T-cell (primary cell): ENCODE results near the gene KCTD8. TPM values are rescaled to one million over a fixed set of nuclear protein-coding genes. Genes with fewer than 3 reads are reported as not detected.

Experiments used
- ATAC-seq, 4 experiments: fragments of 200-7000 bp in 3 of 4; fragments of 150-1000 bp in 1 of 4; cut with Tn5 transposase; replicated peaks in 1 of 4; 1 replicate in 3 of 4; 2 replicates in 1 of 4; pipeline ENCODE4 v1.10.0; 2021; ENCODE audit warnings: moderate library complexity in 3 of 4, mild to moderate bottlenecking in 2 of 4, moderate number of reproducible peaks in 1 of 4
- CTCF ChIA-PET, 2 donors: fragments of 300-600 bp; sonication (Branson Sonifier 250); formaldehyde crosslinking; loops; one replicate each; lab custom pipeline; 2022; ENCODE audit warnings: antibody characterized with exemption in 2 of 2; lab: Charles Lee
- POLR2A ChIA-PET, 2 donors: fragments of 300-600 bp; sonication (Branson Sonifier 250); formaldehyde crosslinking; loops; one replicate each; lab custom pipeline; 2022; ENCODE audit warnings: antibody characterized with exemption in 2 of 2; lab: Charles Lee
- DNase-seq, 35 experiments: peaks; one replicate each; pipeline versions ENCODE4 v3.0.0 to v3.0.0-alpha.2; 2013 to 2023
- H3K27ac ChIP-seq: one replicate; pipeline ENCODE4 v1.5.1; 2013; ENCODE audit warnings: low read length
- H3K27me3 ChIP-seq, 2 experiments: replicated peaks in 1 of 2; 1 replicate in 1 of 2; 2 replicates in 1 of 2; pipeline versions ENCODE4 v1.6.1 to v1.7.0; 2013; ENCODE audit warnings: low read length in 1 of 2, mixed read lengths in 1 of 2; ENCODE audit not compliant: control insufficient read depth in 2 of 2, insufficient read depth in 2 of 2; ENCODE audit errors: extremely low read depth in 1 of 2
- H3K36me3 ChIP-seq, 2 donors: 1 replicate in 1 of 2; 2 replicates in 1 of 2; pipeline versions ENCODE4 v1.6.1 to v1.7.0; 2013; ENCODE audit warnings: low read length in 1 of 2; ENCODE audit not compliant: control insufficient read depth in 2 of 2, insufficient read depth in 1 of 2; ENCODE audit errors: extremely low read depth in 1 of 2
- H3K4me1 ChIP-seq, 2 experiments: 1 replicate in 1 of 2; 2 replicates in 1 of 2; pipeline versions ENCODE4 v1.6.1 to v1.7.0; 2013; ENCODE audit warnings: low read length in 2 of 2, mixed read lengths in 1 of 2; ENCODE audit not compliant: insufficient read depth in 2 of 2, control insufficient read depth in 1 of 2; ENCODE audit errors: extremely low read depth in 1 of 2
- H3K4me3 ChIP-seq, 2 donors: 1 replicate in 1 of 2; 2 replicates in 1 of 2; pipeline versions ENCODE4 v1.5.1 to v1.7.0; 2013; ENCODE audit warnings: mild to moderate bottlenecking in 2 of 2, low read length in 1 of 2, moderate library complexity in 1 of 2; ENCODE audit not compliant: control insufficient read depth in 1 of 2; ENCODE audit errors: extremely low read depth in 1 of 2
- H3K9me3 ChIP-seq: 2 replicates; pipeline ENCODE4 v1.7.0; 2013
- H3K27ac Mint-ChIP-seq, 2 donors: one replicate each; pipeline ENCODE4 v1.8.0; 2020 to 2021; ENCODE audit warnings: mild to moderate bottlenecking in 2 of 2, mixed read lengths in 2 of 2
- H3K27me3 Mint-ChIP-seq, 2 donors: one replicate each; pipeline ENCODE4 v1.8.0; 2021 to 2022; ENCODE audit warnings: mixed read lengths in 2 of 2
- H3K36me3 Mint-ChIP-seq: one replicate; pipeline ENCODE4 v1.8.0; 2021; ENCODE audit warnings: mixed read lengths
- H3K4me1 Mint-ChIP-seq, 3 donors: one replicate each; pipeline ENCODE4 v1.8.0; 2020 to 2022; ENCODE audit warnings: mixed read lengths in 3 of 3, mild to moderate bottlenecking in 1 of 3
- H3K4me3 Mint-ChIP-seq, 3 donors: one replicate each; pipeline ENCODE4 v1.8.0; 2020 to 2022; ENCODE audit warnings: mild to moderate bottlenecking in 3 of 3, mixed read lengths in 3 of 3, moderate library complexity in 3 of 3
- H3K9me3 Mint-ChIP-seq, 3 donors: one replicate each; pipeline ENCODE4 v1.8.0; 2020 to 2022; ENCODE audit warnings: mixed read lengths in 3 of 3
- WGBS: methylation state at CpG from one replicate; pipeline ENCODE4 v1.1.5; 2013; ENCODE audit warnings: missing lambda C conversion rate; ENCODE audit not compliant: insufficient coverage; 5-methylcytosine and 5-hydroxymethylcytosine counted together
- total RNA-seq, 35 experiments: library from RNA in 6 of 35; stranded (reverse) in 6 of 35; fragments of 120-200 nt in 1 of 35; gene quantifications; one replicate each; pipeline versions ENCODE4 v1.2.1 to v1.2.4 and lab custom pipeline; 2013 to 2026

The KCTD8 gene
- total RNA-seq, 5 donors from 2014 or later (not counting 1 experiment from before 2014, with no cell fraction given): not detected

DNA sequence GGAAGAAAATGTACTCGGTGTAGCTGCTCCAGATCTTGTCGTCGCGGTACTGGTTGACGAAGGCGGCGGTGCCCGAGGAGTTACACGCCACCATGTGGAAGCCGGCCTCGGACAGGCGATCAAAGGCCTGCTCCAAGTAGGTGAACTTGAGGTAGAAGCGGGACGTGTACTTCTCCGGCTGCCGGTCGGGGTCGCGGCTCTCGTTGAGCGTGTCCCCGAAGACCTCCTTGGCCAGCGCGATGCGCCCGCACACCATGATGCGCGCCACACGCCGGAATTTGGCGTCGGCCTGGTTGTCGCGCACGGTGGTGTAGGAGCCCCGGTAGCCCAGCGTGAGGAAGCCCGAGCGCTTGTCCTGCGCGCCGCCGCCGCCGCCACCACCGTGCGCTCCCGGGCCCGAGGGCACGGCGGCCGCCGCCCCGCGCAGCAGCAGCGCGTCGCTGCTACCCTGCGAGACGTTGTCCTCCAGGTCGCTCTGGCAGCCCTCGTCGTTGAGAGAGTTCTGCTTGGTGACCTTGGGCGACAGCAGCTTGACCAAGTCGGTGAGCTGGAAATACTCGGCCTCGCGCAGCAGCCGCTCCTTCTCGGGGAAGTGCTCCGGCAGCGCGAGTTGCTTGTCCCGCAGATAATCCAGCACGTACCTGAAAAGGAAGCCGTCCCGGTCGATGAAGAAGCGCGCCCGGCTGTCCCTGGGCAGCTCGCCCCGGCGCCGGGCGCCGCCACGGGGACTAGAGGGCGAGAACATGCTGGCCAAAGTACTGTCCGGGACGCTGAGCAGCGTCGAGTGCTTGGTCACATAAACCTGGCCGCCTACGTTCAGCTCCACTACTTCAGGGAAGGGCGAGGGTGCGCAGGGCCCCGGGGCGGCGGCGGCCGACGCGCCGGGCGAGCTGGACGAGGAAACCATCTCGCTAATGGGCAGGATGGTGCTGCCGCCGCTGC lies 775 bp downstream of the KCTD8 start:
- ChIA-PET CTCF (no interaction called here), POLR2A (no interaction called here)
- WGBS: 6% methylated on average over 110 of the region's 110 CpGs
- peak in 1 of 4 experiments; percentile 17 for ATAC-seq
- no peak overlapping the region for H3K27ac Mint-ChIP-seq
- peaks cover 10 to 24% of the 10 kb centered on the region in 2 experiments for H3K27me3 ChIP-seq
- no peaks in the 10 kb centered on the region for H3K36me3 ChIP-seq
- H3K27ac ChIP-seq: no peak overlapping the region
- H3K4me3 ChIP-seq: peak overlapping the region in 1 of 2 donors; percentile 57
- H3K9me3 ChIP-seq: no peaks in the 10 kb centered on the region
- H3K4me1 ChIP-seq: peaks cover 0 to 17% of the 10 kb centered on the region in 2 experiments
- no peaks in the 10 kb centered on the region for H3K9me3 Mint-ChIP-seq
- H3K36me3 Mint-ChIP-seq: no peaks in the 10 kb centered on the region
- peaks cover 37 to 49% of the 10 kb centered on the region in 2 donors for H3K27me3 Mint-ChIP-seq
- peaks cover 13 to 15% (median 14%) of the 10 kb centered on the region in 3 donors for H3K4me1 Mint-ChIP-seq
- H3K4me3 Mint-ChIP-seq: peak overlapping the region in 1 of 3 donors; percentile 80
- no peak for DNase-seq

DNA sequence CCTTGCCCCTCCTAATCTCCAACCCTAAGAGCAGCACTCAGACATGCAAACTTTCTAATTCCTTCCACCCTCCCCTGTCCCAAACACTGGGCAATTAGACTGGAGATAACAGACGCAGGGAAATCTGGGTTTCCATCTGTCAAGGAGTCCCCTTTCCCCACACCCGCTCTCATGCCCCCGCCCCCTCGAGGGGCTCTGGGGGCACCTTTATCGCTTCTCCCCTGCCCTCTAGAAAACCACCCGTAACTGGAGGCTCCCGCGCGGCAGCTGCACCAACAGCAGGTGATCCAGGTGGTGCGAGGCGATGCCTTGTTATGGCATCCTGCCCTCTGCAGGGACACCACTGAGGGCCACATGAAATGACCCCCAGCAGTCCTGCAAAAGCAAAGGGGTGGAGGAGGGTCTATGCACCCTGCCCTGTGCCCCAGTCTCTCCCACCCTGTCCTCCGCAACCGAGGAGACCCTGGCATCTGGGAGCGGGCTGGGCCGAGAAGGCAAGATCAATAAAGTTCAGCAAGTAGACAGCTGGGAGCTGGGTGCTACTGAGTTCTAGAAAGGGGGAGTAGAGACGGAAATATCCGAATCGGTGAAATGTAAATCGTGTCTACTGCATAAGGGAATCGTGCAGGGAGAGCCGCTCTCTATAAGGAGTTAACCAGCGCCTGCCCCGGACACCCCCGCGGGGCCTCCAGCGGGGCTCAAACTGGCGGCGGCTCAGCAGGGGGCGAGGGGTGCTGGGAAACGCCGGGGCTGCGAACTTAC lies 1.6 kb downstream of the KCTD8 start:
- no peak overlapping the region for H3K4me3 ChIP-seq
- no peaks in the 10 kb centered on the region for H3K36me3 ChIP-seq
- ChIA-PET POLR2A (no interaction called here), CTCF (no interaction called here)
- WGBS: 7% methylated on average over 28 of the region's 32 CpGs
- no peaks in the 10 kb centered on the region for H3K9me3 ChIP-seq
- peaks cover 0 to 17% of the 10 kb centered on the region in 2 experiments for H3K4me1 ChIP-seq
- peaks cover 13 to 15% (median 14%) of the 10 kb centered on the region in 3 donors for H3K4me1 Mint-ChIP-seq
- H3K27me3 ChIP-seq: peaks cover 9 to 24% of the 10 kb centered on the region in 2 experiments
- peak overlapping the region; percentile 43 to 68 (median 53) for H3K4me3 Mint-ChIP-seq
- DNase-seq: no peak
- no peaks in the 10 kb centered on the region for H3K36me3 Mint-ChIP-seq
- no peak overlapping the region for H3K27ac Mint-ChIP-seq
- no peak for ATAC-seq
- H3K9me3 Mint-ChIP-seq: no peaks in the 10 kb centered on the region
- H3K27ac ChIP-seq: no peak overlapping the region
- peaks cover 40 to 46% of the 10 kb centered on the region in 2 donors for H3K27me3 Mint-ChIP-seq

DNA sequence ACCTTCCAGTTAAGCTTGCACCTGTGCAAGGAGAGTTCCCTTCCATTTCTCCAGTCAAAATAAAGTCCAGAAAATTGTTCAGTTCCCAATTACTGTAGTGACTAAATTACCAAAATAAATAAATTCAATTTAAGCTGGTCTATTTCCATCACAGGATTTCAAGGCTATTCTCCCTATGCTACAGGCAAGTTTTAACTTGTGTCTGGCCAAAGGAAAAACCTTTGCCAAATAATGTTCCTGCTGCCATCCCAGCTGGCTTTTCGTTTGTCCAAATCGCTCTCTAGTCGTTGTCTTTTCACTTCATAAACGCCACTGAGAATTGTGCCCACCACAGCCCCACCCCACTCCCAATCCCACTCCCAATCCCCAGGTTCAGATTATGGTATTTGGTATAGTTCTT lies 2.4 kb downstream of the KCTD8 start:
- H3K36me3 Mint-ChIP-seq: no peaks in the 10 kb centered on the region
- ChIA-PET POLR2A (no interaction called here), CTCF (no interaction called here)
- no CpG with 5 or more reads among the region's 4 CpGs for WGBS
- Histone ChIP-seq H3K36me3 (no peaks in the 10 kb centered on the region), H3K27ac (no peak overlapping the region), H3K9me3 (no peaks in the 10 kb centered on the region), H3K27me3 (peaks cover 7 to 24% of the 10 kb centered on the region in 2 experiments), H3K4me1 (peaks cover 0 to 17% of the 10 kb centered on the region in 2 experiments), H3K4me3 (no peak overlapping the region)
- H3K27me3 Mint-ChIP-seq: peaks cover 38 to 41% of the 10 kb centered on the region in 2 donors
- H3K4me1 Mint-ChIP-seq: peaks cover 13 to 15% (median 14%) of the 10 kb centered on the region in 3 donors
- peak overlapping the region in 2 of 3 donors; percentile 34 to 68 for H3K4me3 Mint-ChIP-seq
- H3K9me3 Mint-ChIP-seq: no peaks in the 10 kb centered on the region
- H3K27ac Mint-ChIP-seq: no peak overlapping the region
- DNase-seq (no peak), ATAC-seq (no peak)

DNA sequence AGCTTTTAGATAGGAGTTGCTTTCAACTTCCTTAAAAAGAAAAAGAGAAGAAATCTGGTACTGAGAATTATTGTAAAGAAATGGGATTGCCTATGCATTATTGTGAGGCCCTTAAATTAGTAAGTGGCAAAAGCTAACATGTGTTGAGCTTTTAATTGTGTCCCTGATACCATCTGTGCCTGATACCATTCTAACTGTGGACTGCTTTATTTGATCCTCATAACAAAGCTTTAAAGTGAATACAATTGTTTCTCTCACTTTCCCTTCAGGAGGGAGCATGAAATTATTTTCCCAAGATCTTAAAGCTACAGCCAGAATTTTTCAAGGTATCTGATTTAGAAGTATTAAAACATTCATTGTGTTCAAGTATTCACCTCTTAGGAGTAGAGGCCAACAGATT lies 9.9 kb downstream of the KCTD8 start:
- DNase-seq: no peak
- Histone ChIP-seq H3K4me3 (no peak overlapping the region), H3K4me1 (no peaks in the 10 kb centered on the region), H3K27me3 (no peaks in the 10 kb centered on the region), H3K9me3 (no peaks in the 10 kb centered on the region), H3K36me3 (no peaks in the 10 kb centered on the region), H3K27ac (no peak overlapping the region)
- H3K4me3 Mint-ChIP-seq: no peak overlapping the region
- no peaks in the 10 kb centered on the region for H3K9me3 Mint-ChIP-seq
- no peak for ATAC-seq
- ChIA-PET CTCF (no interaction called here), POLR2A (no interaction called here)
- no peaks in the 10 kb centered on the region for H3K4me1 Mint-ChIP-seq
- no peaks in the 10 kb centered on the region for H3K36me3 Mint-ChIP-seq
- H3K27me3 Mint-ChIP-seq: peaks cover 7 to 9% of the 10 kb centered on the region in 2 donors
- no peak overlapping the region for H3K27ac Mint-ChIP-seq

DNA sequence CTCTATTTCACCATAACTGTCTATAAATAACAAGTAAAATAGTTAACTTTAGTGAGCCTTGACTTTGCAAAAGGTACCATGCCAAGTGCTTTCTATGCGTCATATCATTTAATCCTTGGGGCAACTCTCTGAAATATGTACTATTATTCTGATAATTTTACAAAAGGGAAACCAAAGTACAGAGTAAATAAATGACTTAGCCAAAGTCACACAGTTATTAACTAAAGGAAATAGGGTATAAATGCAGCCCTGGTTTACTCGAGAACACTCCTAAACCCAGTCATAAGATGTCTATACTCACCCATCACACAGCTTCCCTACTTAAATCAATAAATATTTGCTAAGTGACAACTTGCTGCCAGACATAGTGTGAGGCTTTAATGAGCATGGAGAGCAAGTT lies 14.4 kb downstream of the KCTD8 start:
- H3K9me3 Mint-ChIP-seq: no peaks in the 10 kb centered on the region
- CTCF ChIA-PET: no interaction called here

DNA sequence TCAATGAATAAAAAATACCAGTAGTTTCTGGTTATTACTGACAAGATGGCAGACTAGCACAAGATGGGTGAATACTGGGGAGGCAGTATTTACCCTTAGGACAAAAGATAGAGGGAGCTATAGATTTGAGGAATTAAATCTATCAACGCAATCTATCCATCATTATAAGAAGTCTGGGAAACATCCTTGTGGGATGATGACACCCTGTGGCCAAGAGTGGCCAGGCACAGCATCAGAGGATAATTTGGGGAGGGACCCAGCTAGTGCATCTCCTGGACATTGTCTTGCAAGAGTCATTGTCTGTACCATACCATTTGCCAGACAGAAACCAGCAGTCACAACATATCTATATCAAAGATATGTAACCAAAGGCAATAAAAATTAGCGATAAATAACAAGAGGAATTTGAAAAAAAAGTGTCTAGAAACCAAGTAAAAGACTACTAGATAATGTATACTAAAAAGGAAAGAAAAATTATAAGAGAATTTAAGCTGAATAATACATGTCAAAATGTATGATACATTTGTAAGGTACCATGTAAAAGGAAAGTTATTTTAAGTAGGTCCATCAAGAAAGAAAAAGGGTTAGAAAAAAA lies 22.9 kb downstream of the KCTD8 start:
- H3K4me1 Mint-ChIP-seq: no peaks in the 10 kb centered on the region
- H3K27ac ChIP-seq: no peak overlapping the region
- H3K4me3 ChIP-seq: no peak overlapping the region
- H3K9me3 ChIP-seq: no peaks in the 10 kb centered on the region
- no peaks in the 10 kb centered on the region for H3K36me3 ChIP-seq
- no peaks in the 10 kb centered on the region for H3K4me1 ChIP-seq
- H3K27me3 Mint-ChIP-seq: no peaks in the 10 kb centered on the region
- ATAC-seq (no peak), DNase-seq (no peak)
- WGBS: no CpG with 5 or more reads among the region's 2 CpGs
- ChIA-PET POLR2A (no interaction called here), CTCF (interaction anchor here in 1 of 2 donors (0.6 kb wide), 1 partner anchor 23 kb away, joined by 3 read pairs; the partner anchor contains the start of gene KCTD8)
- no peak overlapping the region for H3K4me3 Mint-ChIP-seq
- no peaks in the 10 kb centered on the region for H3K36me3 Mint-ChIP-seq
- no peaks in the 10 kb centered on the region for H3K27me3 ChIP-seq
- no peak overlapping the region for H3K27ac Mint-ChIP-seq
- H3K9me3 Mint-ChIP-seq: no peaks in the 10 kb centered on the region

More for the DNA sequence above, 14.4 kb downstream of the KCTD8 start:
- POLR2A ChIA-PET: no interaction called here
- H3K27ac ChIP-seq: no peak overlapping the region
- Mint-ChIP-seq H3K4me3 (no peak overlapping the region), H3K27ac (no peak overlapping the region), H3K4me1 (no peaks in the 10 kb centered on the region), H3K36me3 (no peaks in the 10 kb centered on the region), H3K27me3 (no peaks in the 10 kb centered on the region)
- ATAC-seq: no peak
- no peaks in the 10 kb centered on the region for H3K36me3 ChIP-seq
- H3K4me1 ChIP-seq: no peaks in the 10 kb centered on the region
- WGBS: no CpG with 5 or more reads among the region's 2 CpGs
- H3K4me3 ChIP-seq: no peak overlapping the region
- no peaks in the 10 kb centered on the region for H3K27me3 ChIP-seq
- no peak for DNase-seq
- no peaks in the 10 kb centered on the region for H3K9me3 ChIP-seq
